ENCODE data around the gene DGLUCY.

DNA sequence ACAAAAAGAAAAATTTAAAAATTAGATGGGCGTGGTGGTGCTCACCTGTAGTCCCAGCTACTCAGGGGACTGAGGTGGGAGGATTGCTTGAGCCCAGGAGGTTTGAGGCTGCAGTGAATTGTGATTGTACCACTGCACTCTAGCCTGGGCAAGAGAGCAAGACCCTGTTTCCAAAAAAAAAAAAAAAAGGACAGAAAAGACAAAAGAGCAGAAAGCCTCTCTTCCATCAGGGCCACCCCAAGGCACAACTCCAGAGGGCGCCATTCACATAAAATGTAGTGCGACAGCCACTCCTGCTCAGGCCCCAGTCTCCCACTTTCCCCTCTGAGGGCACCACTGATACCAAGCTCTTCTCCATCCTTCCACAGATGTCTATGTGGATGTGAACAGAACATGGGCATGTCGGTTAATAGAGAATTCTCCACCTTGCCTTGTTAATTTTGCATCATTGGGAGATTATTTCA lies 41.8 kb downstream of the DGLUCY start:
- TF ChIP-seq, protein P1, sequence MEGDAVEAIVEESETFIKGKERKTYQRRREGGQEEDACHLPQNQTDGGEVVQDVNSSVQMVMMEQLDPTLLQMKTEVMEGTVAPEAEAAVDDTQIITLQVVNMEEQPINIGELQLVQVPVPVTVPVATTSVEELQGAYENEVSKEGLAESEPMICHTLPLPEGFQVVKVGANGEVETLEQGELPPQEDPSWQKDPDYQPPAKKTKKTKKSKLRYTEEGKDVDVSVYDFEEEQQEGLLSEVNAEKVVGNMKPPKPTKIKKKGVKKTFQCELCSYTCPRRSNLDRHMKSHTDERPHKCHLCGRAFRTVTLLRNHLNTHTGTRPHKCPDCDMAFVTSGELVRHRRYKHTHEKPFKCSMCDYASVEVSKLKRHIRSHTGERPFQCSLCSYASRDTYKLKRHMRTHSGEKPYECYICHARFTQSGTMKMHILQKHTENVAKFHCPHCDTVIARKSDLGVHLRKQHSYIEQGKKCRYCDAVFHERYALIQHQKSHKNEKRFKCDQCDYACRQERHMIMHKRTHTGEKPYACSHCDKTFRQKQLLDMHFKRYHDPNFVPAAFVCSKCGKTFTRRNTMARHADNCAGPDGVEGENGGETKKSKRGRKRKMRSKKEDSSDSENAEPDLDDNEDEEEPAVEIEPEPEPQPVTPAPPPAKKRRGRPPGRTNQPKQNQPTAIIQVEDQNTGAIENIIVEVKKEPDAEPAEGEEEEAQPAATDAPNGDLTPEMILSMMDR (IDR thresholded peaks at IDR 0.05; ENCODE audit: poor library complexity): peak; percentile 20
- TF ChIP-seq EZH2phosphoT487 (IDR thresholded peaks at IDR 0.05; ENCODE audit: low read depth, severe bottlenecking, unreplicated experiment): no peak
- no peak for TF ChIP-seq EZH2 (IDR thresholded peaks at IDR 0.05; ENCODE audit: borderline replicate concordance)
